Heart left ventricle (tissue), 16 donors: ENCODE measurements around the gene TNFRSF14. TPM values are rescaled to one million over a fixed set of nuclear protein-coding genes. Genes with fewer than 3 reads are reported as not detected.

Source experiments
- ATAC-seq, 4 donors: fragments of 200-7000 bp; cut with Tn5 transposase; one replicate each; pipeline ENCODE4 v1.9.1; 2020 to 2022; ENCODE audit warnings: moderate library complexity in 4 of 4, mild to moderate bottlenecking in 3 of 4, moderate number of reproducible peaks in 1 of 4
- DNase-seq, 5 donors: peaks; one replicate each; pipeline ENCODE4 v3.0.0-alpha.2; 2020
- H3K27ac ChIP-seq, 12 donors: fragments of 200-600 bp; sonication (generic) in 4 of 12; one replicate each; pipeline versions ENCODE4 v1.5.0 to v1.8.0; 2016 to 2022; ENCODE audit warnings: mild to moderate bottlenecking in 2 of 12
- H3K27me3 ChIP-seq, 9 donors: fragments of 200-600 bp; sonication (generic) in 2 of 9; one replicate each; pipeline versions ENCODE4 v1.5.1 to v1.8.0; 2016 to 2022; ENCODE audit warnings: mild to moderate bottlenecking in 3 of 9
- H3K36me3 ChIP-seq, 9 donors: fragments of 200-600 bp; sonication (generic) in 2 of 9; one replicate each; pipeline versions ENCODE4 v1.5.0 to v1.8.0; 2018 to 2022; ENCODE audit warnings: mild to moderate bottlenecking in 2 of 9
- H3K4me1 ChIP-seq, 12 donors: fragments of 200-600 bp; sonication (generic) in 4 of 12; one replicate each; pipeline versions ENCODE4 v1.5.0 to v1.8.0; 2016 to 2022; ENCODE audit warnings: mild to moderate bottlenecking in 3 of 12
- H3K4me3 ChIP-seq, 12 donors: fragments of 200-600 bp; sonication (generic) in 4 of 12; one replicate each; pipeline versions ENCODE4 v1.5.0 to v1.8.0; 2017 to 2022; ENCODE audit warnings: mild to moderate bottlenecking in 9 of 12, moderate library complexity in 4 of 12
- H3K9me3 ChIP-seq, 12 donors: fragments of 200-600 bp; sonication (generic) in 4 of 12; one replicate each; pipeline versions ENCODE4 v1.5.0 to v1.8.0; 2016 to 2022; ENCODE audit warnings: mild to moderate bottlenecking in 1 of 12
- POLR2A ChIP-seq, 2 donors: fragments of 450-650 bp; IDR thresholded peaks; one replicate each; pipeline ENCODE4 v1.6.1; 2017; ENCODE audit warnings: antibody characterized with exemption in 2 of 2, mild to moderate bottlenecking in 2 of 2, moderate library complexity in 2 of 2
- WGBS, 4 donors: extraction: QIAGEN DNeasy Blood & Tissue Kit in 2 of 4; methylation state at CpG; one replicate each; pipeline versions ENCODE4 v1.1.5 to v1.1.7; 2013 to 2018; 5-methylcytosine and 5-hydroxymethylcytosine counted together
- intact Hi-C, 10 donors: fragments of 100-400 bp; cut with DNase I; formaldehyde crosslinking; loops; one replicate each; pipeline versions ENCODE4 v1.11.1 to v1.14.2; 2022
- polyA plus RNA-seq, 2 donors: library from polyadenylated mRNA; stranded (reverse); fragments of 200-250 nt; gene quantifications; one replicate each; pipeline ENCODE4 v1.2.3, GENCODE V29; 2013
- total RNA-seq, 9 donors: library from RNA; depleted of rRNA in 2 of 9; stranded (reverse); fragments of >200 nt in 2 of 9; fragmentation: NEBNext Ultra II Directional in 3 of 9; extraction: Animal tissue kit (Norgen Biotek cat#: 25700) in 3 of 9; gene quantifications; one replicate each; pipeline versions ENCODE4 v1.1.0 to v1.2.4, GENCODE V29; 2016 to 2023
- TF ChIP-seq, protein P1 (sequence below), 12 donors: fragments of 200-600 bp; sonication (generic) in 4 of 12; IDR thresholded peaks; one replicate each; pipeline versions ENCODE4 v1.5.0 to v1.8.0; 2018 to 2022; ENCODE audit warnings: antibody characterized with exemption in 12 of 12, mild to moderate bottlenecking in 5 of 12
- donor health status: ischemic (EF 13 %, LVEDD 7.1; RV severe dilation, severe dysfunction).
- donor health status: healthy with polysubstance abuse.
- donor health status: DM: no; HTN: yes; CAD: no.
- donor health status: DM: no; HTN: no; CAD: no.
- donor health status: ischemic (EF 25% LVEDD 6.9; RV normal size, moderate dysfunction).
- donor health status: ischemic (EF 25% LVEDD 5.7; RV mildly dilated, moderate dysfunction).
- donor health status: healthy.
- donor health status: DM: yes; HTN: yes; CAD: no.
- donor health status: ischemic (EF 35%, LVEDD 5.7; RV mildly dilated, moderate dysfunction).
- donor health status: nonischemic (EF 11% LVEDD 7.7; RV severe dilation, severe dysfunction).
- donor health status: DM: yes; HTN: yes; CAD: no.
- donor health status: PGD.
- donor health status: ischemic (EF 29% LVEDD 5.4; RV normal size, mild dysfunction).
- donor health status: nonischemic (EF 23%, LVEDD 6.1; RV moderate dilation, normal function).

The TNFRSF14 gene
- total and polyA plus RNA-seq, 11 donors: 7.8 to 70.8 (median 14.3) TPM

DNA sequence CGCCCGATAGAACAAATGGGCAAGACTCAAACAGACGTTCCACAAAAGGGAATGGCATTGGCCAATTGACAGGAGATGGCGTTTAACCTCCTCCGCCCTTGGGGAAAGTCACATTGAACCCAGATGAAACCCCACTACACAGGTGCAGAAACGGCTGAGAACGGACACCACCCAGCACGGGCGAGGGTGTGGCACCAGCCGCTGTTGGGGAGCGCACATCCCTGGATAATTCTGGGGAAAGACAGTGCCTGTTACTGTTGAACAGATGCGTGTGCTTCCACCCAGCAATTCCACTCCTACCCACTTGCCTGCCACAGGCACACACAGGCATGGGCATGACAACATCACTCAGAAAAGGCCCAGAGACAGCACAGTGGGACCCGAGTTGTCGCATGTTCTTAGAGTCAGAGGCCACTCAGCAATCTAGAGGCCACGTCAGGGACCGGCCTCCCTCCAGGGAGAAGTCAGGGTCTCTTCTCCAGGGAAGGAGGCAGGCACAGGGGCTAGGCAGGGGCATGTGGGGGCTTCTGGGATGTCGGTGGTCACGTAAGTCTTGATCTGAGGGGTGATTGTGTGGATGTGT is 45.6 kb downstream of the TNFRSF14 start:
- no peak overlapping the region for H3K4me3 ChIP-seq
- DNase-seq (peak in 2 of 5 donors; percentile 7 to 14), ATAC-seq (no peak)
- H3K4me1 ChIP-seq: peaks cover 0 to under 1% (median 0%) of the 10 kb centered on the region in 12 donors
- peaks cover 0 to 22% (median 10%) of the 10 kb centered on the region in 12 donors for H3K9me3 ChIP-seq
- intact Hi-C loops: no loop called here
- no peak overlapping the region for H3K27ac ChIP-seq
- peaks cover 0 to 32% (median 0%) of the 10 kb centered on the region in 9 donors for H3K27me3 ChIP-seq
- H3K36me3 ChIP-seq: no peaks in the 10 kb centered on the region
- WGBS, 4 donors: 80 to 87% (median 84%) methylated on average over 18 of the region's 18 CpGs
- TF ChIP-seq, protein P1, sequence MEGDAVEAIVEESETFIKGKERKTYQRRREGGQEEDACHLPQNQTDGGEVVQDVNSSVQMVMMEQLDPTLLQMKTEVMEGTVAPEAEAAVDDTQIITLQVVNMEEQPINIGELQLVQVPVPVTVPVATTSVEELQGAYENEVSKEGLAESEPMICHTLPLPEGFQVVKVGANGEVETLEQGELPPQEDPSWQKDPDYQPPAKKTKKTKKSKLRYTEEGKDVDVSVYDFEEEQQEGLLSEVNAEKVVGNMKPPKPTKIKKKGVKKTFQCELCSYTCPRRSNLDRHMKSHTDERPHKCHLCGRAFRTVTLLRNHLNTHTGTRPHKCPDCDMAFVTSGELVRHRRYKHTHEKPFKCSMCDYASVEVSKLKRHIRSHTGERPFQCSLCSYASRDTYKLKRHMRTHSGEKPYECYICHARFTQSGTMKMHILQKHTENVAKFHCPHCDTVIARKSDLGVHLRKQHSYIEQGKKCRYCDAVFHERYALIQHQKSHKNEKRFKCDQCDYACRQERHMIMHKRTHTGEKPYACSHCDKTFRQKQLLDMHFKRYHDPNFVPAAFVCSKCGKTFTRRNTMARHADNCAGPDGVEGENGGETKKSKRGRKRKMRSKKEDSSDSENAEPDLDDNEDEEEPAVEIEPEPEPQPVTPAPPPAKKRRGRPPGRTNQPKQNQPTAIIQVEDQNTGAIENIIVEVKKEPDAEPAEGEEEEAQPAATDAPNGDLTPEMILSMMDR (IDR thresholded peaks at IDR 0.05): no peak
- no peak for TF ChIP-seq POLR2A (IDR thresholded peaks at IDR 0.05)

DNA sequence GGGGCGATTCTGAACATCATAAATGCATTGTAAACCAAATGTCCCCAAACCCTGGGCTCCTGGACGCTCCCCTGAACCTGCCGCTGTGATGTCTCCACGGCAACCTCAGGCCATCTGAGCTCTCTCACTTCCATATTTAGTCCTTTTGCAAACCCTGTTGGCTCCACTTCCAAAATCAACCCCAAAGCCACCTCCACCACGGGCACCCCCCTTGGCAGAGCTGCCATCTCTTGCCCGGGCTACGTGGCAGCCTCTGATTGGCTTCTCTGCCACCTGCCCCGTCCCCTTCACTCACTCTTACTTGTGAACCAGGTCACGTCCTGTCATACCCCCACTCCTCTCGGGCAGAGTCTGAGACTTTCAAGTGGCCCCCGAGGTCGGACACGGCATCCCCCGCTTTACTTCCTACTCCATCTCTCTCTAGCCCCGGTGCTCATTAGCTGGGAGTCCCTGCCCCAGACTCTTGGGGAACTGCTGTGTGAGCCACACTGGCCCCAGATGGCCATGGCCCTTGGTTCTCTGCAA is 46.2 kb downstream of the TNFRSF14 start:
- Histone ChIP-seq H3K27me3 (peaks cover 0 to 32% (median 0%) of the 10 kb centered on the region in 9 donors), H3K27ac (no peak overlapping the region), H3K4me3 (no peak overlapping the region), H3K4me1 (peaks cover 0 to 5% (median under 1%) of the 10 kb centered on the region in 12 donors), H3K9me3 (peaks cover 0 to 22% (median 10%) of the 10 kb centered on the region in 12 donors), H3K36me3 (no peaks in the 10 kb centered on the region)
- TF ChIP-seq, protein P1 (IDR thresholded peaks at IDR 0.05): no peak
- no peak for TF ChIP-seq POLR2A (IDR thresholded peaks at IDR 0.05)
- DNase-seq (peak in 2 of 5 donors; percentile 11 to 51), ATAC-seq (no peak)
- 72 to 77% (median 76%) methylated on average over 15 of the region's 15 CpGs for WGBS, 4 donors
- intact Hi-C loops: no loop called here

DNA sequence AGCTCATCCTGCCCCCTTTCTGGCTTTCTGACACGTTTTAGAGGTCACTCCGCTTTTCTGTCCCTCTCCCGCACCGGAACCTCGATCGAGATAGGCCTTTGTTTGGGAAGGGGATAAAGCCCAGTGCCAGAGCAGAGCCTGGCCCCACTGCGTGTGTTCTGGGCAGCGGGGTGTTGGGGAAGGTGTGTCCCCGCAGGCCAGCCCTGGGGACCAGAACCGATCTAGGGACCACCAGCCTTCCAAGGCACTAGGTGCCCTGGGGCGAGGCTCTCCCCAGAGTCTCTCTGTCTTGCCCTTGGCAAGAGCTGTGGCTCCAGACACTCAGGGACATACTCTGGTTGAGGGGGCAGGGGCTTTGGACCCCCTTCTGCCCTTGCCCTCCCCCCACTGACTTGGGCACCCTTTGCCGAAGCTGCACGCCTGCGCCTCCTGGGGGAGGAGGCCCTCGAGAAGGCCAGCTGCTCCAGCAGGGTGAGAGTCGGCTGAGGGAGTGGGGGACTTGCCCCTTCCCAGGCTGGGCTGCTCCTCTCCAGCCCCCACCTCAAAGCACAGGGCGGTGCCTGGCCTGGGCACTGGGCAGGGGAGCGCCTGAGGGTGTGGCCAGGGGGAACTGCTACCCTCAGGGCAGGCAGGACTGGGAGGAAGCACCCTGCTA is 46.8 kb downstream of the TNFRSF14 start:
- Histone ChIP-seq H3K9me3 (peaks cover 0 to 20% (median 10%) of the 10 kb centered on the region in 12 donors), H3K27ac (no peak overlapping the region), H3K4me3 (no peak overlapping the region), H3K27me3 (peaks cover 0 to 32% (median 0%) of the 10 kb centered on the region in 9 donors), H3K36me3 (no peaks in the 10 kb centered on the region), H3K4me1 (peaks cover 0 to 10% (median 2%) of the 10 kb centered on the region in 12 donors)
- DNase-seq: peak in 1 of 5 donors; percentile 43
- WGBS, 4 donors: 74 to 81% (median 76%) methylated on average over 6 to 18 of the region's 18 CpGs
- no peak for TF ChIP-seq POLR2A (IDR thresholded peaks at IDR 0.05)
- TF ChIP-seq, protein P1 (IDR thresholded peaks at IDR 0.05): no peak
- intact Hi-C loops: no loop called here
- ATAC-seq: peak in 1 of 4 donors; percentile 17

DNA sequence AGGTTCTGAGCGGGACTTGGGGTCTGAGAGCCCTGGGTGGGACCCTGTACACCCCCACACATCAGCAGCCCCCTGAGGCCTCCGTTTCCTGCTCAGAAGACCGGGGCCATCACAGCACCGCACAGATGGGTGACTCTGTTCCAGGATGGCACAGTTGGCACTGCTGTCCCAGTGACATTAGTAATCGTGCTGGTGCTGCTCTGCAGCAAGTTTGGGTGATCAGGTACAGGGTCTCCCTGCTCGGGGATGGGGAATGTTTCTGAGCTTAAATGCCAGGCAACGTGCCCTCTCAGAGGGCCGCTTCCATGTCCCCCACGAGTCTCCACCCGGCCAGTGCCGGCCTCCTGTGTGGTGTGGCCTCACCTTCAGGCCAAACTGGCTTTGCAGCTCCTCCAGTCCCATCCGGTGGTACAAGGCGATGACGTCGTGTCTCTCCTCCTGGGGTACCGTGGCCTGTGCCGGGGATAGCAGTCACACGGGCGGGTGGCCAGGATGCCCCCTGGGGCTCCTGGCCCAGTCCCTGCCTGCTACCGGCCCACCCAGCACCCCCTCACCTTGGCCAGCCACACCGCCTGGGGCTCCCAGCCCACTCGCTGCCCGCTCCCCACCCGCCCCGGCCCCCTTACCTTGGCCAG is 47.5 kb downstream of the TNFRSF14 start:
- DNase-seq: peak in 2 of 5 donors; percentile 17 to 41
- H3K27ac ChIP-seq: no peak overlapping the region
- TF ChIP-seq, protein P1 (IDR thresholded peaks at IDR 0.05): no peak
- TF ChIP-seq POLR2A (IDR thresholded peaks at IDR 0.05): no peak
- intact Hi-C loops: no loop called here
- H3K36me3 ChIP-seq: no peaks in the 10 kb centered on the region
- peaks cover 0 to 14% (median 6%) of the 10 kb centered on the region in 12 donors for H3K9me3 ChIP-seq
- H3K4me1 ChIP-seq: peaks cover 0 to 10% (median 2%) of the 10 kb centered on the region in 12 donors
- WGBS, 4 donors: 81 to 86% (median 83%) methylated on average over 14 to 25 of the region's 25 CpGs
- no peak overlapping the region for H3K4me3 ChIP-seq
- H3K27me3 ChIP-seq: peaks cover 0 to 32% (median 0%) of the 10 kb centered on the region in 9 donors
- no peak for ATAC-seq
